Endothelial cell of umbilical vein (primary cell): ENCODE data around the gene CHN2.

Experiments
- CTCF ChIP-seq, 2 donors: IDR thresholded peaks; 1 replicate in 1 of 2; 2 replicates in 1 of 2; pipeline ENCODE4 v1.5.1; 2011; ENCODE audit warnings: low read length in 2 of 2, mild to moderate bottlenecking in 2 of 2, moderate library complexity in 2 of 2, control low read depth in 1 of 2, inconsistent platforms in 1 of 2, low read depth in 1 of 2; ENCODE audit not compliant: insufficient read depth in 1 of 2; ENCODE audit errors: extremely low read depth in 1 of 2
- MAX ChIP-seq: IDR thresholded peaks from 2 replicates; pipeline ENCODE4 v1.6.1; 2011; ENCODE audit not compliant: insufficient read depth, insufficient read length
- POLR2A ChIP-seq: IDR thresholded peaks from 2 replicates; pipeline ENCODE4 v1.6.1; 2012; ENCODE audit warnings: low read depth, mild to moderate bottlenecking, control low read depth, low read length

- no peak for TF ChIP-seq CTCF (IDR thresholded peaks at IDR 0.05; ENCODE audit: extremely low read depth in 1 of 2, insufficient read depth in 1 of 2, low read depth in 1 of 2, low read length in 2 of 2)
- TF ChIP-seq MAX: no peak
- no peak for TF ChIP-seq POLR2A
These were observed 135.1 kb downstream of the CHN2 start for GRCh38 chr7:29329686-29330085.
